Measurements from ENCODE around the gene C1S.

DNA sequence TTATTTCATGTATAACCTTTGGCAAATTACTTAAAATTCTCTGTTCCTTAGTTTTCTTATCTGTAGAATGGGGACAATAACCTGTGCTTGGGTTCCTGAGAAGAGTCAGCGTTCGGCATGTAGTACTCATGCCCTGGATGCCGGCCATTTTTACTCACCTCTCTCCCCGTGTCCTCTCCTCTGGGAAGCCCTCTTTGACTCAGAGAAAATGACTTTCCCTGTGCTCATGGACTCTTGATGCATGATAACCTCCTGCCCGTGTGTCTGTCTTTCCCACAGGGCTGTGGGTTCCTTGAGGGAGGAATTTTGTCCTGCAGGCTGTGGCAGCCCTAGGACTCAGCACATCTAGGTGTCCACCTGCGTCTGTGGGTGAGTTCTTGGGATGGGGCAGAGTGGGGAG lies 54.3 kb downstream of the C1S start:
- no peak for TF ChIP-seq TOX (CRISPR knock-in tag; IDR thresholded peaks at IDR 0.05; ENCODE audit: borderline replicate concordance)
- TF ChIP-seq ARNTL (CRISPR knock-in tag; IDR thresholded peaks at IDR 0.05; ENCODE audit: borderline replicate concordance, low read depth): no peak
- no peak for TF ChIP-seq PPARA (CRISPR knock-in tag; IDR thresholded peaks at IDR 0.05; ENCODE audit: borderline replicate concordance)
- no peak for TF ChIP-seq SNAI2 (CRISPR knock-in tag; IDR thresholded peaks at IDR 0.05)
- no peak for TF ChIP-seq RARB (CRISPR knock-in tag; IDR thresholded peaks at IDR 0.05)
- TF ChIP-seq, protein P1, sequence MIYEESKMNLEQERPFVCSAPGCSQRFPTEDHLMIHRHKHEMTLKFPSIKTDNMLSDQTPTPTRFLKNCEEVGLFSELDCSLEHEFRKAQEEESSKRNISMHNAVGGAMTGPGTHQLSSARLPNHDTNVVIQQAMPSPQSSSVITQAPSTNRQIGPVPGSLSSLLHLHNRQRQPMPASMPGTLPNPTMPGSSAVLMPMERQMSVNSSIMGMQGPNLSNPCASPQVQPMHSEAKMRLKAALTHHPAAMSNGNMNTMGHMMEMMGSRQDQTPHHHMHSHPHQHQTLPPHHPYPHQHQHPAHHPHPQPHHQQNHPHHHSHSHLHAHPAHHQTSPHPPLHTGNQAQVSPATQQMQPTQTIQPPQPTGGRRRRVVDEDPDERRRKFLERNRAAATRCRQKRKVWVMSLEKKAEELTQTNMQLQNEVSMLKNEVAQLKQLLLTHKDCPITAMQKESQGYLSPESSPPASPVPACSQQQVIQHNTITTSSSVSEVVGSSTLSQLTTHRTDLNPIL (CRISPR knock-in tag; IDR thresholded peaks at IDR 0.05; ENCODE audit: low read depth): no peak
- TF ChIP-seq ZNF565 (CRISPR knock-in tag; conservative IDR thresholded peaks at IDR 0.05; ENCODE audit: low read depth): no peak

Measured in SK-N-SH treated with all-trans-retinoic acid at 6 μM for 48 hours (cell line).